Adrenal gland (tissue), 12 donors: ENCODE measurements around the gene TMEM107. TPM values are rescaled to one million over a fixed set of nuclear protein-coding genes. Genes with fewer than 3 reads are reported as not detected.

Experiments
- DNase-seq, 7 donors: peaks; one replicate each; pipeline ENCODE4 v3.0.0-alpha.2; 2019 to 2020
- H3K27ac ChIP-seq, 5 donors: fragments of 200-600 bp; sonication (generic) in 4 of 5; 1 replicate in 3 of 5; 2 replicates in 2 of 5; pipeline versions ENCODE4 v1.5.1 to v1.8.0; 2016 to 2020; ENCODE audit warnings: mild to moderate bottlenecking in 1 of 5
- H3K27me3 ChIP-seq: fragments of 200-600 bp; 2 replicates; pipeline ENCODE4 v1.8.0; 2021
- H3K36me3 ChIP-seq, 2 donors: fragments of 200-600 bp; replicated peaks in 1 of 2; 1 replicate in 1 of 2; 2 replicates in 1 of 2; pipeline versions ENCODE4 v1.5.1 to v1.8.0; 2018 to 2022
- H3K4me1 ChIP-seq, 2 donors: fragments of 200-600 bp; replicated peaks in 1 of 2; 1 replicate in 1 of 2; 2 replicates in 1 of 2; pipeline versions ENCODE4 v1.5.1 to v1.8.0; 2018 to 2021
- H3K4me3 ChIP-seq, 4 donors: fragments of 200-600 bp; sonication (generic) in 3 of 4; one replicate each; pipeline ENCODE4 v1.5.1; 2016 to 2018
- H3K9me3 ChIP-seq, 3 donors: fragments of 200-600 bp; sonication (generic) in 1 of 3; replicated peaks in 1 of 3; 1 replicate in 2 of 3; 2 replicates in 1 of 3; pipeline versions ENCODE4 v1.5.1 to v1.8.0; 2016 to 2021
- CTCF ChIP-seq, 6 experiments: fragments of 450-650 bp in 4 of 6; fragments of 200-600 bp in 2 of 6; sonication (generic) in 1 of 6; IDR thresholded peaks; 1 replicate in 5 of 6; 2 replicates in 1 of 6; pipeline versions ENCODE4 v1.5.1 to v1.8.0; 2016 to 2021; ENCODE audit warnings: antibody characterized with exemption in 6 of 6, mild to moderate bottlenecking in 2 of 6, moderate library complexity in 1 of 6
- POLR2A ChIP-seq, 2 donors: fragments of 450-650 bp; IDR thresholded peaks; one replicate each; pipeline ENCODE4 v1.6.1; 2017; ENCODE audit warnings: antibody characterized with exemption in 2 of 2, mild to moderate bottlenecking in 2 of 2, moderate library complexity in 1 of 2
- WGBS, 4 donors: extraction: QIAGEN DNeasy Blood & Tissue Kit in 2 of 4; methylation state at CpG; one replicate each; pipeline versions ENCODE4 v1.1.5 to v1.1.7; 2013 to 2017; 5-methylcytosine and 5-hydroxymethylcytosine counted together
- intact Hi-C, 2 donors: fragments of 100-400 bp; cut with DNase I; formaldehyde crosslinking; loops; one replicate each; pipeline versions ENCODE4 v1.14.1 to v1.15.0; 2022 to 2023
- polyA plus RNA-seq, 3 donors: library from polyadenylated mRNA; stranded (reverse); fragments of 200-250 nt in 2 of 3; fragments of 350-450 nt in 1 of 3; fragmentation: Illumina TruSeq in 1 of 3; extraction: RNeasy Lipid Tissue Mini Kit (QIAGEN cat#74804) in 1 of 3; gene quantifications; one replicate each; pipeline ENCODE4 v1.2.3, GENCODE V29; 2013 to 2014
- total RNA-seq, 9 donors: library from RNA; depleted of rRNA in 4 of 9; stranded (reverse); fragments of >200 nt in 4 of 9; fragments of 120-200 nt in 1 of 9; fragmentation: NEBNext Ultra II Directional in 1 of 9; extraction: Animal tissue kit (Norgen Biotek cat#: 25700) in 1 of 9; gene quantifications; one replicate each; pipeline versions ENCODE4 v1.1.0 to v1.2.4, GENCODE V29; 2013 to 2023
- donor health status: healthy with polysubstance abuse.
- donor health status: Bipolar disorder and iron deficiency.
- donor health status: DM: yes; HTN: yes; CAD: no.
- donor health status: DM: no; HTN: no; CAD: no.
- donor health status: DM: no; HTN: no; CAD: no.
- donor health status: DM: yes; HTN: yes; CAD: no.

The TMEM107 gene
- total and polyA plus RNA-seq, 12 donors: 6.2 to 33.6 (median 18.4) TPM

GRCh38 chr17:8185582-8186445 is 9.6 kb upstream of the TMEM107 start:
- peak; percentile 78 to 97 (median 92) for DNase-seq
- Histone ChIP-seq H3K9me3 (no peaks in the 10 kb centered on the region), H3K4me3 (peak overlapping the region in 2 of 4 donors; percentile 61 to 70), H3K27me3 (no peaks in the 10 kb centered on the region), H3K4me1 (peaks cover 25 to 29% of the 10 kb centered on the region in 2 donors), H3K36me3 (no peaks in the 10 kb centered on the region), H3K27ac (peak overlapping the region; percentile 12 to 96 (median 94))
- 0 to 1% (median 0%) methylated on average over 31 to 44 of the region's 44 CpGs for WGBS, 4 donors
- intact Hi-C loops: loop anchor here (5.0 to 10.0 kb wide), 2 partner anchors 41 to 61 kb away; partner anchors contain the start of gene HES7 (in 1 of the 2)
- TF ChIP-seq CTCF (IDR thresholded peaks at IDR 0.05) (no peak), POLR2A (IDR thresholded peaks at IDR 0.05) (peak; percentile 49 to 53)

GRCh38 chr17:8176998-8177731 is 985 bp upstream of the TMEM107 start:
- intact Hi-C loops: no loop called here
- TF ChIP-seq CTCF (IDR thresholded peaks at IDR 0.05) (no peak), POLR2A (IDR thresholded peaks at IDR 0.05) (no peak)
- H3K4me1 ChIP-seq: peaks cover 9 to 38% of the 10 kb centered on the region in 2 donors
- peak in 1 of 7 donors; percentile 57 for DNase-seq
- H3K9me3 ChIP-seq: no peaks in the 10 kb centered on the region
- H3K36me3 ChIP-seq: no peaks in the 10 kb centered on the region
- peak overlapping the region in 1 of 4 donors; percentile 54 for H3K4me3 ChIP-seq
- 74 to 80% (median 75%) methylated on average over 19 of the region's 19 CpGs for WGBS, 4 donors
- no peaks in the 10 kb centered on the region for H3K27me3 ChIP-seq
- H3K27ac ChIP-seq: peak overlapping the region in 4 of 5 donors; percentile 2 to 99 (median 66)

- intact Hi-C loops: no loop called here
- Histone ChIP-seq H3K9me3 (no peaks in the 10 kb centered on the region), H3K27me3 (no peaks in the 10 kb centered on the region), H3K4me1 (peaks cover 9 to 38% of the 10 kb centered on the region in 2 donors), H3K36me3 (no peaks in the 10 kb centered on the region), H3K4me3 (peak overlapping the region in 3 of 4 donors; percentile 22 to 54 (median 42)), H3K27ac (peak overlapping the region; percentile 2 to 99 (median 53))
- peak in 3 of 7 donors; percentile 35 to 61 (median 37) for DNase-seq
- TF ChIP-seq POLR2A (IDR thresholded peaks at IDR 0.05) (no peak), CTCF (IDR thresholded peaks at IDR 0.05) (no peak)
- WGBS, 4 donors: 4 to 21% (median 14%) methylated on average over 8 to 11 of the region's 11 CpGs
These were observed 384 bp downstream of the TMEM107 start for GRCh38 chr17:8175795-8176196.

GRCh38 chr17:8173871-8174322 is 2.3 kb downstream of the TMEM107 start:
- intact Hi-C loops: no loop called here
- Histone ChIP-seq H3K36me3 (no peaks in the 10 kb centered on the region), H3K4me3 (peak overlapping the region in 2 of 4 donors; percentile 31 to 47), H3K27me3 (no peaks in the 10 kb centered on the region), H3K27ac (peak overlapping the region; percentile 87 to 99 (median 92)), H3K9me3 (no peaks in the 10 kb centered on the region), H3K4me1 (peaks cover 9 to 38% of the 10 kb centered on the region in 2 donors)
- no peak for DNase-seq
- 2 to 7% (median 6%) methylated on average over 14 of the region's 14 CpGs for WGBS, 4 donors
- no peak for TF ChIP-seq POLR2A (IDR thresholded peaks at IDR 0.05)
- no peak for TF ChIP-seq CTCF (IDR thresholded peaks at IDR 0.05)
